ENCODE data around the gene ZNF593.

Gene ZNF593

DNA sequence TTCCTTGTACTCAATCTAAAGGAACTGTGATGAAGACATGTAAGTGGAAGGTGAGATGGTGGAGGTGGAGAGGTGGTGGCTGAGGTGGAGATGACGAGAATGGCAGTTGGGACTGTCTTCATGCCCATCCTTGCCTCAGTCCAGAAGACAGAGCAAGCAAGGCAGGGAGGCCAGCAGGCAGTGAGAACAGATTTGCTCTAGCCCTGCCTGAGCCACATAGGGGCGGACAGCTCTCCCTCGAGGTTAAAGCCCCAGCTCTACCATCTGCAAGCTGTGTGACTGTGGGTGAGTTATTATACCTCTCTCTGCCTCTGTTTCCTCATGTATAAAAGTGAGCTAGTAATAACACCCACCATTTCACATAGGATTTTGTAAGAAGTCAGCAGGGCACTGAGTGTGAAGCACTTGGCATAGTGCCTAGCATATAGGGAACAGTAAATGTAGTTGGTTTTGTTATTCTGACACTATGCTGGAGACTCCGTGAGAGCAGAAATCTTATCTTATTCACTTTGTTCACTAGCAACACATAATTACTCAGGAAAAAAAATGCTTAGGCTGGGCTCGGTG is 15.7 kb upstream of the ZNF593 start:
- no peak for DNase-seq

DNA sequence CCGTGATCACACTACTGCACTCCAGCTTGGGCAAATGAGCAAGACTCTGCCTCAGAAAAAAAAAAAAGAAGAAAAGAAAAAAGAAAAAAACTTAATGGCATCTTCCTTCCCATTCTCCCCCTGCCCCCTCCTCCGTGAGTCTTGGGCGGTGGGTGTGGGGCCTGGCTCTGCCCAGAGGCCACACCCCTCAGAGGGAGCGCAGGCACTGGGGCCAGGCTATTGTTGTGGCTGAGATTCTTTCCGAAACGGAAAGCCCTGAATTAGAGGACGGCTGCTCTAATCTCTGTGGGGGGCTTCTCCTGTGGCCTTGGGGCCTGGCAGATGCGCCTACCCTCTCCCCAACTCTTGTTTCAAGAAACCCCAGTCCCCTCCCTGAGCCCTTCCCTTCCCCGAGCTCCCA is 15.0 kb upstream of the ZNF593 start:
- no peak for DNase-seq

DNA sequence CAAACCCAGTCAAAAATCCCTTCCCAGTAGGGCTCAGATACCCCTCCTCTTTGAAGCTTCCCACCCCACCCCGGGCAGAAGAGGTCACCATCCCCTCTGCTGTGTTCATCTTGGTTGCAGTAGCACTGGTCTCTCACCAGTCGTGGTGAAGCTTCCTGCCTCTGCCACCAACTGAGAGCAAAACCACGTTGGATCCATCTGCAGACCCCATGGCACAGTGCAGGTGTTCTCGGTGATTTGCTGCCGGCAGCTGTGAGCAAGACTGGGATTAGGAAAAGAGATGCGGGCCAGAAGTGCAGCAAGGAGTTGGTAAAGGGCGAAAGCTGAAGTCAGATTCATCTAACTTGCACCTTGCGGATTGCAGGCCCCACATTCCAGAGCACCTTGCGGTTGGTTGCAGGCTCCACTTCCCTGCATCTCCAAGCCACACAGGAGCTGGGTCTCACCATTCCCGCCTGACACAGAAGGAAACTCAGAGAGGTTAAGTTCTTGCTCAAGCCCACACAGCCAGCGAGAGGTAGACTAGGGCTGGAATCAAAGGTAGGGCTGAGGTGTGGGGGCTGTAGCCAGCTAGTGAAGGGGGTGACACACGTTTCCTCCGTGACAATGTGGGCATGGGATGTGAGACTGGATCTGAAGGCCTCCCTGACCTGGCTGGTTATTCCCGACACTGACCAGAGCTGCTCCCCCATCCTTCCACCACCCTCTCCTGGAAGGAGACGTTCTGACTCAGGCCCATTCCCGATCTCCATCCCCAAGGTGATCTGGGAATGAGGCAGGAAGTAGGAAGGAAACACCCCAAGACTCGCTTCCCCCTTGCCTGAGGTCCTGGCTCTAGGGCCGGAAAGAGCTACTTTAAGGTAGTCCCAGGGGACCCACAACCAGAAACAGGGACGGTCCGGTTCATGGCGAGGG is 14.1 kb upstream of the ZNF593 start:
- DNase-seq, result no peak

DNA sequence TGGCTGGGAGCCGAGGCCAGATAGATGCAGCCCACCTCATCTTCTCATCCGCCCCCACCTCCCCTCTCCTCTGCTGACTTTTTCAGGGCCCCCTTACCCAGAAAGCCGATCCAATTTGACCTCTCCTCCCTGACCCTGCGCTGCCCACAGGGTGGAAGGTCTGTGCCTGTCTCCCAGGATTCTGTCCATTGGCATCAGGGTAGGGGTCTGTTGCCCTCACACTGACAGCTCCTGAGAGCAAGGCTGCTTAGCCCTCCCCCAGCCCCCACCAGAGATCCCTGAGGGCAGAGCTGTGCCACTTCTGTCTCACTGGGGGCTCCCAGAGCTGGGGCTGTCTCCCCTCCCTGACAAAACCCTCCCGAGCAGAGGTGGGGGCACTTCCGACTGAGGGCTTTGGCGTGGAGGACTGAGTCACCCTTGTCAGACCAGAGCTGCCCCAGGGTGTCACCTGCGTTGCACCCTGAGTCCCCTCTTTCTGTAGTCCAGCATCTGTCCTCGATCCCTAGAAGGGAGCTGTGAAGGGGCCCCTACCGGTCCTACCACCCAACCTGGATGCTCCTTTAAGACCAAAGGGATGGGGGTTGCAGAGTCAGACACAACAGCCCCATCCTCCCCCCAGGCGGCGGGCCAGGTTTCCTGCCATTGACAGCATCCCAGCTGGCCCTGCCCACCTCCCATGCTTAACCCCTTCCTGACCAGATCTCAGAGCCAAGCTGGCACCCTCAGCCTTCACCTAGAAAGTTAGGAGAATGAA is 13.2 kb upstream of the ZNF593 start:
- DNase-seq, result peak; percentile 10

- DNase-seq, result no peak
These were observed 11.3 kb upstream of the ZNF593 start for GRCh38 chr1:26158271-26158907.

DNA sequence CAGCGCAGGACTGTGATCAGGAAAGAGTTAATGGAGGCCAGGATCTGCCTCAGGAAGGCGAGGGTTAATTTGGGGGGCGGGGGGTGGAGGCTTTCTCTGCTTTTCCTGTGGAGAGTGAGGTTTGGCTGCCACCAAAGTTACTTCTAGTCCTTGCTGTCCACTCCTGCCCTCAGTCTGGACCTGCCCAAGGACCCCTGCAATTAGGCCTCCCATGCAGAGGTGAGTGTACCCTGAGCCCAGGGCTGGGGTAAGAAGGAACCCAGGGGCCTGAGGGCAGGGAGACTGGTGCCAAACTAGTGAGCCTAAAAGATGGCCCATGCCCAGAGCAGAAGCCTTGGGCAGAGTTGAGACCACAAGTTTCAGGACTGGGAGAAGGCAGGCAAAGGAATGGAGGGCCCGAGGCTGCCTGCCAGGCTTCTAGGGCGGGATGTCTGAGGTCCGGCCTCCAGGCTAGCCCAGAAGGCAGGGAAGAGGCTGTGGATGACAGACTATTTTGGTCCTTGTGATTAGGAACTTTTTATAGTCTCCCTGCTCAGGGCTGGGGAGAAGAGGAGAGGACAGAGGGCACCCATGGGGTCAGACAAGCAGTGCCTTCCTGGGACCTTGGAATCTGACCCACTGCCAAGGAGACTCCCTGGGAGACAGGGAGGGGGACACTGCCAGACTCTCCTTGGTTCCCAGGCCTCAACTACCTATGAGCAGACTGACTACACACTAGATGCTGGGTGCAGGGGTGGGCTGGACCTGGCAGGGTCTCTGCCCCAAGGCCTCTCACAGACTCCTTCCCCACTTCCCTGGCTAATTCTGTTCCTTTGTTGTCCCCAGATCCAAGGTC is 10.6 kb upstream of the ZNF593 start, which contains the start of gene FAM110D:
FAM110D (plus strand) TSS at position 172 of the 835 bp plus-strand sequence. CDS start 2,213 bp downstream, outside the sequence.
- DNase-seq, result no peak

DNA sequence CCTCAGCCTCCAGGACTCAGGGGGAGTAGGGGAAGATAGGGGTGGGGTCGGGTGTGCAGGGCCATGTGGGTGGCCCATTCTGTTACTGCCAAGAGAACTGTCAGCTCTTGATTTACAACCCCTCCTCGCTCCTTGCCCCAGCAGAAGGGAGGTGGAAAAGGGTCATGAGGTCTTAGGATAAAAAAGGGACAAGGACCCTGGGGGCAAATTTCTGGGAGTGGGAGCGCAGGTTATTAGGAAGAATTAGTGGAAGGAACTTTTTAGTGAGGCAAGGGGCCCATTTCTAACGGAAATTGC is 10.0 kb upstream of the ZNF593 start:
- no peak for DNase-seq

DNA sequence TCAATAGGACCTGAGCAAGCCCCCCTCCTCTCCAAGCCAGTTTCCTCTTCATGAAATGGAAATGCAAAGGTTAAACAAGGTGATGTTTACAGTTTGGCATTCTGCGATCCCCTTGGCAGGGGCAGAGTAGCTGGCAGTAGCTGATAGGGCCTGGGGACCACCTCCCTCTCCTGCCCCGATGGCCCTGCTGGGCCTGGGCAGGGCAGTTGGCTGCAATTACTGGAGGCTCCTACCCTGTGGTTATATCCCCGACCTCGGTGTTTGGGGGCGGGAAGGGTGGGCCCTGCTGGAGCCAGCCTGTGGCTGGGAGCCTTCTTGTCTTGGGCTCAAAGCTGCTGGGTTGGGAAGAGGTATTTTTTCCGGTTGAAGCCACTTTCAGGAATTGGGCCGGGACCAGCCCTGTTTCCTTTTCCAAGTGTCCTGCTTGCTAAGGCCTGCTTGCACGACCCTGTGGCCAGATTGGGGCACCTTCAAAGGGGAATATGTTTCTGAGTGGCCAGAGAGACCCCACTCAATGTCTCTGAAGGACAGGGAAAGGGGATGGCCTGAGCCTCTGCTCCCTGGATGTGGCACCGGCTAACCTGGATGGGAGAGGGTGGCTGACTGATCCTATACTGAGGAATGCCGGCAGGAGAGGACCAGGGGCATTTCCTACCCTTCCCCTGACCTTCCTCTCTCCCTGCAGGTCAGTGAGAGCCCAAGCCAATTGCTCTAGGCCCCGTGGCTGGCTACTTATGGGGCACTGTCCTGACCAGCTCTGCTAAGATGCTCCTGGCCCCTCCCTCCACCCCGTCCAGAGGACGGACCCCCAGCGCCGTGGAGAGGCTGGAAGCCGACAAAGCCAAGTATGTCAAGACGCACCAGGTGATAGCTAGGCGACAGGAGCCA is 8.9 kb upstream of the ZNF593 start:
- no peak for DNase-seq

GRCh38 chr1:26161415-26162219 is 8.1 kb upstream of the ZNF593 start:
- DNase-seq, result peak; percentile 7

DNA sequence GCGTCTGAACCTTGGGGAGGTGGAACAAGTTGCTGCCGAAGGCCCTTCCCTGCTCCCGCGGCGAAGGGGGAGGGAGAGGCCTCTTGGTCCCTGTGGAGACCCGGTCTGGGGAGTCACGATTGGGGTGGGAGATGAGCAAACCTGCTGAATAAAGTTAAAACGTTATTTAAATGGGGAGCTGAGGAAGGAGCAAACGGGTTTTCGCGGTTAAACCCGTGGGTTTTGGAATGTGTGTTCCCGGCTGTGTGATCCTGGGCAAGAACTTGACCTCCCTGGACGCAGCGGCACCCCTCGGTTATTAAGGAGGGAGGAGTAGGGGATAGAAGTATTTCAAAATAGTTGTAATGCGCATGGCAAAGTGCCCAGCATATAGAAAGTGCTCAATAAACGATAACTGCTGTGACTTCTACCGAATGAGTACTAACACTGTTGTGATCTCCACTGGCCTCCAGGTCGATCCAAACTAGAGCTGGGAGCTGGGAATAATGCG is 7.4 kb upstream of the ZNF593 start:
- no peak for DNase-seq

DNA sequence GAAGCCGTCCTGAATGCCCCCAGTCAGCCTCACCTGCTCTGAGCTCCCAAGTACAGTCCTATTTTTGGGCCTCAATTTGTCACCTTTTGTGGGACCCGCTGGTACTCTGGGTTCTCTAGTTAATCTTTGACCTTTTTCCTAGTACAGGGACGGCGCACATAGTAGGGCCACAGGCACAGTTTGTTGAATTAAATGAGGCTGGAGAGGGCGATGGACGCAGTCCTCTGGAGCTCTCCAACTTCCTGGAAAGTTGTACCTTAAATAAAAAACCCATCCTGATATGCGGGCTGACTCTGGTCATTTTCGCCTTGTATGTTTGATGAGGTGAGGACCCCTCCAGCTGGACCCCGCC is 6.0 kb upstream of the ZNF593 start:
- no peak for DNase-seq

DNA sequence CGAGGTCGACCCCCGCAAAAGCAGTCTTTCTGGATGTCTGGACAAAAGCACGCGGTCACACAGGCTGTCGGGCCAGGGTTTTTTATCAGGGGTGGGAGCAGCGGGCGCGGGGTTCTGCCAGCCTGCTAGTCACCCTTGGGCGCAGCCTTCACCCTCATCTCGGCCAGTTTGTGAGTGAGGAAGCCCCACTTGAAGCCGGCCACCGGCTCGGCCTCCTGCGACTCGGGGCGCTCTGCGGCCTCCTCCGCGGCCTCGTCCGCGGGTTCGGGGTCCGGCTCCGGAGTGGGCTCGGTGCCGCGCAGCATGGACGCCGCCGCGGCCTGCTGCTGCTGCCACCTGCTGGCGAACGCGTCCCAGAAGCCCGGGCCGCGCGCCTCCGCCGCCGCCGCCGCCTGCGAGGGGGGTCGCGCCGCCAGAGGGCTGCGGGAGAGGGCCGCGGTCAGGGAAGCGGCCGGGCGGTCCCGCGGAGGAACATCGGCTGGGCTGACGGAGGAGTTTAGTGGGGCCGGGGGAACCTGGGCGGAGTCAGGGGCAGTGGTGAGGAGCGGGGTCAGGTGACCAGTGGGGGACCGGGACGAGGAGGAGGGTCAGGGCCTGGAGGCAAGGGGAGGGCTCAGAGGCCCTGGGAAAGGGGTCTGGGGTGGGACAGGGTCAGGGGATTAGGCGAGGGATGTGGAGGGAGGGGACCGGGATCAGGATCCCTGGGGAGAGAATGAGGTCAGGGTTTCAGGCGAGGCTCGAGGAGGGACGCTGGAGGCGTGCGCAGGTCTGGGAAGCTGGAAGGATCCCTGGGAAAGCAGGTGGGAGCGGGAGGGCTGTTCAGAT is 5.5 kb upstream of the ZNF593 start:
- peak; percentile 48 for DNase-seq

DNA sequence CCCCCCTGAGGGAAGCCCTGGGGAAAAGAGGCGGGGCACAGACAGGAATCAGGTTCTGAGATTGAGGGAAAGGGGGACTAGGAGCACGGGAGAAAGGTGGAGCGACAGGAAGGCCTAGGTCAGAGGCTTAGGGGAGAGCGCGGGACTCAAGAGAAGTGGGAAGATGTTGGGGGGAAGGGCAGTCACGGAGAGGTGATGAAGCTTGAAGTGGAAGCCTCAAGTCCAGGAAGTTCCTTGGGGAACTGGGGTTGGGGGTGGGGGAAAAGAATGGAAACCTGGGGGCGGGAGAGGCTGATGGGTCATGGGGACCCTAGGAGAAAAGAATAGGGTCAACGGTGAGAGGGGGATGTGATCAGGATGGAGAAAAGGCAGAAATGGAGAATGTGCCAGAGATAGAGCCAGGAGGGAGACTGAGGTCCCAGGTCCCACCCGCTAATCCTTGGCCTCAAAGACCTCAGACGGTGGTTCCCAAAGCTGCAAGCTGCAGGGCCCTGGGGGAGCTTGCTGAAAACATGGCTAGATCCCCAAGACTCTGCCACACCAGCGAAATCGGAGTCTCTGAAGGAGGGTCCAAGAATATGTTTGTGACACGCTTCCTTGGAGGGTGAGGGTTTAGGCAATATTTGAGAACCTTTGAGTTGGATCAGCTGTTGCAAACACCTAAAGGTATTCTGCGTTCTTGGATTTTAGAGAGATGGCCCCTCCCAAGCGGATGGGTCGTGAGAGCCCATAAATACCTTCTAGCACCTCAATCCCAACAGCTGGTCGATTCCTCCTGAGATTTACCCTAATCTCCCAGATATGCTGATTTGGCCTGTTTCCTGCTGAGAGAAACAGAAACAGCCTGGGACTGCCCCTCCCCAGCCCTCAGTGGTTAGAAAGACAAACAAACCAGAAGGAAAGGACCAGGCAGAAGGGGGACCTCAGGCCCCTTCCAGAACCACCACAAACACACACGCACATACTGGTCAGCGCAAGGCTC is 4.6 kb upstream of the ZNF593 start:
- DNase-seq, result no peak

DNA sequence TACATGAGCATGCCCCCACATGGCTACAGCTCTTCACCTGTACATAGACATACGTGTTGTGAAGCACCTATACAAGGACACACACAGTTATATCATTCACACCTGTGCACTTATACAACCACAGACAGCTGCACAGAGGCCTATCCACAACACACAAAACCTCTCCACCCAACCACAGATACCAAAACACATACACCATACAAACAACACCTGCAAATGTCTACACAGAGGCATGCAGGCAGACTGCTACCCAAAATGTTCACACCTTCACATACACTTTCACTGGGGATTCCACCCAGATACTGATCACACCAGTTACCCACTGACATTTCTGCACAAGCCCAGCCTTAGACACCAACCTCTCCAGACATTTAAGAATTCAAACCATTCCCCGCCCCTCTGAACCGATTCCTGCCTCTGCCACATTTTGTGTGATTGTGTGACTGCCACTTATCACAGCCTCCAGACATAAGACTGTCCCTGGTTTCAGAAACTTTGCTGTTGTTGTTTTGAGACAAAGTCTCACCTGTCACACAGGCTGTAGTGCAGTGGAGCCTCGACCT is 2.9 kb upstream of the ZNF593 start:
- no peak for DNase-seq

DNA sequence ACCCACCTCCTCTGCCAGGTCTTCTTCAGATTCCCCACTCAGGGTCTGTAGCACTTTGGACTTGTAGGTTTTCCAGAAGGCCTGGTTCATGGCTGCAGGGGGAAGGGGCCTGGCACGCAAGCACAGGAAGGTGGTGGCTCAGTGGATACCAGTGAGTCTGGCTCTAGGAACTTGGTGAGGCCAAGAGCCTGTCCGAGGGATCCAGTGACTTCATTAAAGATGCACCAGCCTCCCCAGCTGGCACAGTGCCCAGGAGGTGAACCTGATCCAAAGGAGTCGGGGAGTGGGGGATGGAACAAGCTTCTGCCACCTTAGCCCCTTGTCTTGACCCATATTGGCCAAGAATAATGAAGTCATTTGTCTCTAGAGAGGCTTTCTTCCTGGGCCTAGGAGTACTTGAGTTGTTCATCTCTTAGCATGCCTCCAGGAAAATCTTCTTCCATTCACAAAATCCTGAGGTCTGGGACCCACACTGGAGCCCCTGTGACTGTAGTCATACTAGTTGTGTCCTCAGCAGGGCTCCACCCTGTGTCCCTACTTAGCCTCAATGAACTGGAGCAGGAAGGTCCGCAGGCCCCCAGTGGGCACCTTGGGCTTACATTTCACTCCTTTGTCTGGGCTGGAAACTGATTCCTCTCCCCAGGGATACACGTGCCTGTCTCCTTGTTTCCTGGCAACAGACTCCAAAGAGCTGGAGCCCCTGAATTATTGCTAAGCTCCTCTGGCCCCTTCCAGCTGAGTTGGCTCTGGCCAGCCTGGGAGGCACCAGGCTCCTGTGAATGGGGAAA is 1.1 kb upstream of the ZNF593 start, which contains the start of gene C1orf232:
C1orf232 (minus strand) TSS at position 554 of the 788 bp plus-strand sequence; CDS start at position 90, 464 bp downstream.
- DNase-seq, result peak; percentile 64

GRCh38 chr1:26169198-26169554 is 532 bp upstream of the ZNF593 start:
- DNase-seq, result no peak

- no peak for DNase-seq
These were observed 739 bp downstream of the ZNF593 start for GRCh38 chr1:26170472-26170821.

Measured in NCI-H345 (cell line).